HG02870 (cell line): ENCODE measurements around the gene KLHL15.
"Not testable (repeated sequence)": the region's sequence is repeated elsewhere in the genome, so short reads cannot be mapped to it uniquely, and the experiment has no call there.

Source experiments
- ATAC-seq: cut with Tn5 transposase; IDR thresholded peaks from one replicate; pipeline ENCODE4 v1.9.1; 2021; ENCODE audit warnings: mild to moderate bottlenecking, moderate library complexity; ENCODE audit not compliant: unreplicated experiment

The KLHL15 gene, protein sequence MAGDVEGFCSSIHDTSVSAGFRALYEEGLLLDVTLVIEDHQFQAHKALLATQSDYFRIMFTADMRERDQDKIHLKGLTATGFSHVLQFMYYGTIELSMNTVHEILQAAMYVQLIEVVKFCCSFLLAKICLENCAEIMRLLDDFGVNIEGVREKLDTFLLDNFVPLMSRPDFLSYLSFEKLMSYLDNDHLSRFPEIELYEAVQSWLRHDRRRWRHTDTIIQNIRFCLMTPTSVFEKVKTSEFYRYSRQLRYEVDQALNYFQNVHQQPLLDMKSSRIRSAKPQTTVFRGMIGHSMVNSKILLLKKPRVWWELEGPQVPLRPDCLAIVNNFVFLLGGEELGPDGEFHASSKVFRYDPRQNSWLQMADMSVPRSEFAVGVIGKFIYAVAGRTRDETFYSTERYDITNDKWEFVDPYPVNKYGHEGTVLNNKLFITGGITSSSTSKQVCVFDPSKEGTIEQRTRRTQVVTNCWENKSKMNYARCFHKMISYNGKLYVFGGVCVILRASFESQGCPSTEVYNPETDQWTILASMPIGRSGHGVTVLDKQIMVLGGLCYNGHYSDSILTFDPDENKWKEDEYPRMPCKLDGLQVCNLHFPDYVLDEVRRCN

DNA sequence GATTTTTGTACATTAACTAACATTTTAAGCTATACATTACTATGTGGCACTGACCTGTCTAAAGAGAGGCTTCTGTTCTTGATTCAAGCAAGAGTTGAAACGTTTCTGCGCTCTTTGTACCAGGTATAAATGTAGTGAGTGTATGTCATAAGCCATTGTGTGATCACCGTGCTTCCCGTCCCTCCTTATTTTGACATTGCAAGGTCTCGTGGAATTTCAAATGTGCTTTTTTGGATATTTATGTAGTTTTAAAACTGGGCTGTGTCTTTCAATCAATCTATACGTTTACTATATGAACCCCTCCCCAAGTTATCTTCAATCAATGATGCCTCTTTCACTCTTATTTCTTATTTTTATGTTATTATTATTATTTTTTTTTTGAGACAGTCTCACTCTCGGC lies at the start of gene KLHL15:
TSS of gene KLHL15 (minus strand) at position 101 of the 400 bp plus-strand sequence. CDS start 20,493 bp downstream, outside the sequence.
- ATAC-seq: no peak

DNA sequence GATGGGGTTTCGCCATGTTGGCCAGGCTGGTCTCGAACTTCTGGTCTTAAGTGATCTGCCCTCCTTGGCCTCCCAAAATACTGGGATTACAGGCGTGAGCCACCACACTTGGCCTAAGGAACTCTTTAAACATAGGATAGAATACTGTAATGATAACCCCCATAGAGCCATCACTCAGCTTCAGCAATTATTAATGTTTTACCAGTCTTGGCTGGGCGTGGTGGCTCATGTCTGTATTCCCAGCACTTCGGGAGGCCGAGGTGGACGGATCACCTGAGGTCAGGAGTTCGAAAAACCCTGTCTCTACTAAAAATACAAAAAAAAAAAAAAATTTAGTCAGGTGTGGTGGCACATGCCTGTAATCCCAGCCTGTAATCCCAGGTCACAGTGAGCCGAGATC lies 42.9 kb upstream of the KLHL15 start:
- ATAC-seq: no peak

DNA sequence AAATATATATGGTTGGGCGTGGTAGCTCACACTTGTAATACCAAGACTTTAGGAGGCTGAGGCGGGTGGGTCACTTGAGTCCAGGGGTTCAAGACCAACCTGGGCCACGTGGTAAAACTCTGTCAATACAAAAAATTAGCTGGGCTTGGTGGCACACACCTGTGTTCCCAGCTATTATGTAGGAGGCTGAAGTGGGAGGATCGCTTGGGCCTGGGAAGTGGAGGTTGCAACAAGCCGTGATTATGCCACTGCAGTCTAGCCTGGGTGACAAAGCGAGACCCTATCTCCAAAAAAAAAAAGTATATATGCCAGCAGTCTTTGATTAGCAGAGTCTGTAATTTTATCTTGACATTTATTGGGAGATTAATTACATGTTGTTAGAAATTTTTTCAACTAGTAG lies 36.5 kb upstream of the KLHL15 start:
- ATAC-seq: no peak

DNA sequence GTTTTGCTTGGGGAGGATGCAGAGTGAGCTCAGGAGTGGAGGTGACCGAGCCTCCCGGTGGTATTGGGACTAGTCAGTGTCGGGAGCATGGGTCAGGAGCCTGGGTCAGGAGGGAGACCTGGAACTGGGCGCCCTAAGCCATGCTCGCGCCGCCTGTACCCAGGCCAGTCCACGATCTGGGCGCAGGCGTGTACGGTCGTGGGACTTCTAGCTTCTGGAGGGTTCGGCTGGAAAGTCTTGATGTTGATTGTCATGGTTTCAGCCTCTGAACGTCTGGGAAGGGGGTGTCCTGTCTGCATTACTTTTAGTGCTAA lies 28.0 kb upstream of the KLHL15 start:
- peak; percentile 11 for ATAC-seq

DNA sequence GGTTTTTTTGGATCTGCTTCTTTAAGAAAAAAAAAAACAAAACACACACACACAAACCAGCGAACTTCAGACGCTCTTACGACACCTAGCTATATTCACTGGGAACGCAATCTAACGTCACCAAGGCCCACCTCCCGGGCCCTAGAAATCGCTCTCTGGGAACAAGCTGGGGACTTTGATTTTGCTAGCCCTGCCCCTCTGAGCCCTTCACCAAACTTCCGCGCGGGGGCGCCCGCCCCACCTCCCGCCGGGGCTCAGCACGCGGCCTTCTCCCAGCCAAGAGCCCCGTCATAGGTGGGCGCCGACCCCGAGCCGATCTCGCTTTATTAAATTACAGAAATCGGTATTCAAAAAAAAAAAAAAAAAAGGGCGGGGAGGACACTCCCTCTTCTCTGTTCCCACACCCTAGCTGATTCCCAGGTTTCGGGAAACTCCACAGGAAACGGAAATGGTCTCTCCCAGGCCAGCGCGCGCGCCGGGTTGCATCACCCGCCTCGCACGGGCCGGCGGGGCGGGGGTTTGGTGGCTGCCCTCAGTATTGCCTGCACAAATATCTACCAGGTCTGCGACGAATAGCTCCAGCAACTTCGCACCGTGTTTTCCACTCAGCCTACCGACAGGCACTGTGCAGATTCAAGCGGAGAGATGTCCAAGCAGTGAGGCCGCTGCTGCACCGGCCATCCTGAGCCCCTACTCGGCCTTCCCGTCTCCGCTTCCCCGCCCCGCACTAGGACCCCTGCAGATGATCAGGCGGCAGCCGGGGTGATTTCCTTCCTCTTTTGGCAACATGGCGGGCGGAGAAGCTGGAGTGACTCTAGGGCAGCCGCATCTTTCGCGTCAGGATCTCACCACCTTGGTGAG lies 27.4 kb upstream of the KLHL15 start, which contains the start of gene EIF2S3:
TSS of gene EIF2S3 (plus strand) at position 775 of the 861 bp plus-strand sequence. CDS start at position 788, 13 bp downstream.
- peak; percentile 89 for ATAC-seq

DNA sequence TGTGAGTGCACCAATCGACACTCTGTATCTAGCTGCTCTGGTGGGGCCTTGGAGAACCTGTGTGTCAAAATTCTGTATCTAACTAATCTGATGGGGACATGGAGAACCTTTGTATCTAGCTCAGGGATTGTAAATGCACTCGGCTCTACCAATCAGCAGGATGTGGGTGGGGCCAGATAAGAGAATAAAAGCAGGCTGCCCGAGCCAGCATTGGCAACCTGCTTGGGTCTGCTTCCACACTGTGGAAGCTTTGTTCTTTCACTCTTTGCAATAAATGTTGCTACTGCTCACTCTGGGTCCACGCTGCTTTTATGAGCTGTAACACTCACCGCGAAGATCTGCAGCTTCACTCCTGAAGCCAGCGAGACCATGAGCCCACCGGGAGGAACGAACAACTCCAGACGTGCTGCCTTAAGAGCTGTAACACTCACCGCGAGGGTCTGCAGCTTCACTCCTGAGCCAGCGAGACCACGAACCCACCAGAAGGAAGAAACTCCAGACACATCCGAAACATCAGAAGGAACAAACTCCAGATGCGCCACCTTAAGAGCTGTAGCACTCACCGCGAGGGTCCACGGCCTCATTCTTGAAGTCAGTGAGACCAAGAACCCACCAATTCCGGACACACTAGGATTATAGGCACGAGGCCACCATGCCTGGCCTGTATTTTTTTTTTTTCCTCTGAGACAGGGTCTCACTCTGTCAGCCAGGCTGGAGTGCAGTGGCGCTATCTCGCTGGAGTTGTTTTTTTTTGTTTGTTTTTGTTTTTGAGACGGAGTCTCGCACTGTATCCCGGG lies 23.7 kb upstream of the KLHL15 start:
- ATAC-seq: not testable (repeated sequence)

DNA sequence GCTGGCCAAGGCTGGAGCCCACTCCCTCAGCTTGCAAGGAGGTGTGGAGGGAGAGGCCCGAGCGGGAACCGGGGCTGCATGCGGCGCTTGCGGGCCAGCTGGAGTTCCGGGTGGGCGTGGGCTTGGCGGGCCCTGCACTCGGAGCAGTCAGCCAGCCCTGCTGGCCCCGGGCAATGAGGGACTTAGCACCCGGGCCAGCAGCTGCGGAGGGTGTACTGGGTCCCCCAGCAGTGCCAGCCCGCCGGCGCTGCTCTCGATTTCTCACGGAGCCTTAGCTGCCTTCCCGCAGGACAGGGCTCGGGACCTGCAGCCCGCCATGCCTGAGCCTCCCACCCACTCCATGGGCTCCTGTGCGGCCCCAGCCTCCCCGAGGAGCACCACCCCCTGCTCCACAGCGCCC lies 22.7 kb upstream of the KLHL15 start:
- ATAC-seq: not testable (repeated sequence)

DNA sequence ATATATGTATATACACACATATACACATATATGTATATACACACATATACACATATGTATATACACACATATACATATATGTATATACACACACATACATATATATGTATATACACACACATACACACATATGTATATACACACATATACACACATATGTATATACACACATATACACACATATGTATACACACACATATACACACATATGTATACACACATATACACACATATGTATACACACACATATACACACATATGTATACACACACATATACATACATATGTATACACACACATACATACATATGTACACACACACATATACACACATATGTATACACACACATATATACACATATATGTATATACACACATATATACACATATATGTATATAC lies 19.1 kb upstream of the KLHL15 start:
- not testable (repeated sequence) for ATAC-seq

DNA sequence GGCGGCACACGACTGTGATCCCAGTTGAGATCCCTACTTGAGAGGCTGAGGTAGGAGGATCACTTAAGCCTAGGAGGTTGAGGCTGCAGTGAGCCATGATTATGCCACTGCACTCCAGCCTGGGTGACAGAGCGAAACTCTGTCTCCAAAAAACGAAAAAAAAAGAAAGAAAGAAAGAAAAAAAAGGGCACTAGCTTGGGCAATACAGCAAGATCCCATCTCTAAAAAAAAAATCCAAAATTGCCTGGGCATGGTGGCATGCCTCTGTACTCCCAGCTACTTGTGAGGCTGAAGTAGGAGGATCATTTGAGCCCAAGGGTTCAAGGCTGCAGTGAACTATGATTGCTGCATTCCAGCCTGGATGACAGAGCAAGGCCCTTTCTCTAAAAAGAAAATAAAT lies 10.7 kb upstream of the KLHL15 start:
- no peak for ATAC-seq

DNA sequence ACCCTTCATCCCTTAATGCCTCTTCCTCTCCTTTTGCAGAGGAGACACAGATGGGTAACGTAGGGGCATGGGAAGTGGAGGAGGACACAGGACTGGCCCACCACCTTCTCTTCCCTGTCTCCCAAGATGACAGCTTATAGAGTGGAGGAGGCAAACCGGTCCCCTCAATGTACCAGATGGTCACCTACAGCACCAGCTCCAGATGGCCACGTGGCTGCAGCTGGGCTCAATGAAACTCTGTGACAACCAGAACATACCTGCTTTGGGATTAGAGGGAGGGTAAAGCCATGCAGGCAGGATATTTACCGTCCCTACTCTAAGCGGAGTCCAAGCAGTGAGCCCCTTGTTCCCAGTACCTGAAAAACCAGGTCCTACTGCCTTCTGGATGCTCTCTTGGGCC lies 7.5 kb upstream of the KLHL15 start:
- ATAC-seq: no peak

DNA sequence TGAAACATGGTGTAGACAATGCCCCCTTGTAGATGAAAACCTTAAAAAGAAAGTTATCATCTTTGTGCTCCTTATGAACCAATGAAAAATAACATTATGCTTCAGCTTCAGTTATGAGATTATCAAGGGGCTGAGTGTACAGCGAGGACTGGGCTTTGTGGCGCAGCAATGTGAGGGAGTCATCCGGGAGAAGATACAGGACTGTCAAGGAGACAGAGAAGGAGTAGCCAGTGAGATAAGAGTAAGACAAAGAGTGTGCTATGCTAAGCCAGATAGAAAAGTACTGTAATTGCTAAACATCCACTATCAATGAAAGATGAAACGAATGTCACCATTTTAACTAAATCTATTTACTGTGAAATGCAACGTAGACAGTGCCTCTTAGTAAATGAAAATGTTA lies 3.6 kb upstream of the KLHL15 start:
- ATAC-seq: no peak

DNA sequence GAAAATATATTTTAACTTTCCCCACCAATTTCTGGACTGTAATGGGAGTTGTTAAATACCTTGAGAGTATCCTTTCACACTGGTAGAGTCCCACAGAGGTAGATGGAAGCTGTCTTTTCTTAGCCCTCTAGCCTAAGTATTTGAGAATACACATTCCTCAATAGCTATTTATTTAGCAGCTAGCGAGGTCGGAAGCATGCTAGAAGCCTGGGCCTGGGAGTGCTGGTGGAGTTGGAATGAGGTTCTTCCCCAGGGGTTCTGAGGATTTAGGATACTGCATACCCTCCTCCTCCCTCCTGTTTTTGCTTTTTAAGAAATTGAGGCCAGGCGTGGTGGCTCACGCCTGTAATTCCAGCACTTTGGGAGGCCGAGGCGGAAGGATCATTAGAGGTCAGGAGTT lies 999 bp upstream of the KLHL15 start:
- no peak for ATAC-seq

DNA sequence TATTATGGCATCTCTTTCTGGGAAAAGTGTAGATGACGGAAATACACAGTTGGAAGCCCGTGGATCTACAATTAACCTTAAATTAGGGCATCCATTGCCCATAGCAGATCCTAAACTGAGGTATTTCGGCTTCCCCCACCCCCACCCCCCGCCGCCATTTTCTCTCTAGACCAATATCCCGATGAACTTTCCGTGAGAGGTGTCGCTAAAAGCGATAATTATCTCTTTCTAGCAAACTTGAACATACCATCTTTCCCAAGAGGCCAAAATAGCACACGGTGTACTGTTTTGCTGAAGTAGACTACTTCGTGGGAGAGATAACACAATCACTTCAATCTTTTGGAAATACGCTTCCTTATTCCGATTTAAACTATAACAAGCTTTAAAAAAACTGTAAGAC lies 554 bp downstream of the KLHL15 start:
- no peak for ATAC-seq

DNA sequence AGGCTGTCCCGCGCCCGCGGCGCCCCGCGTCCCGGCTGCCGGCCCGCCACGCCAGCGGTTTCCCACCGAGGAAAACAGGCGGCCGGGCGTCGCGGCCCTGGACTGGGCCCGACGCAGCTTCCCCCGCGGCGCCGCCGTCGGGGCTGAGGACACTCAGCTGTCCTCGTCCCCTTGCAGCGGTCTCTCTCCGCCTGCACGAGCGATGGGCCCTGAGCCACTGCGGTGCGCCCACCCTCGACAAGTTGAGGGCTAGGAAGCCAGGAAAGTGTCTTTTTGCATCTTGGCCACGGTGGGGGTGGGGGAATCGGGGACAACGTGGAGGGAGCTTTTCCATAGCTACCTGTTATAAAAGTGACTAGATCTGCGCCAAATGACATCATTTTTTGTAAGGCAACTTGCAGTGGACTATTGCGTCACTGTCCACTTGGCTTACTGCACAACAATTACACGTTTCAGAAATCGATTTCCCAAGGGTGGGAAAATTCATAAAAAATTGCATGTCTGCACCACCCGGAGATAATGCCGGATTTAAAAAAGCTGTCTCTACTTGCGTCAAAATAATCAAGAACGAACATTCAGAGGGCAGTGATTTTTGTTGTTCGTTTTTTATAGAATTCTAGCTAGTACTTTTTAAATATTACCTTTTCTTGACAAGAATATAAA lies 1.1 kb downstream of the KLHL15 start:
- peak; percentile 17 for ATAC-seq

DNA sequence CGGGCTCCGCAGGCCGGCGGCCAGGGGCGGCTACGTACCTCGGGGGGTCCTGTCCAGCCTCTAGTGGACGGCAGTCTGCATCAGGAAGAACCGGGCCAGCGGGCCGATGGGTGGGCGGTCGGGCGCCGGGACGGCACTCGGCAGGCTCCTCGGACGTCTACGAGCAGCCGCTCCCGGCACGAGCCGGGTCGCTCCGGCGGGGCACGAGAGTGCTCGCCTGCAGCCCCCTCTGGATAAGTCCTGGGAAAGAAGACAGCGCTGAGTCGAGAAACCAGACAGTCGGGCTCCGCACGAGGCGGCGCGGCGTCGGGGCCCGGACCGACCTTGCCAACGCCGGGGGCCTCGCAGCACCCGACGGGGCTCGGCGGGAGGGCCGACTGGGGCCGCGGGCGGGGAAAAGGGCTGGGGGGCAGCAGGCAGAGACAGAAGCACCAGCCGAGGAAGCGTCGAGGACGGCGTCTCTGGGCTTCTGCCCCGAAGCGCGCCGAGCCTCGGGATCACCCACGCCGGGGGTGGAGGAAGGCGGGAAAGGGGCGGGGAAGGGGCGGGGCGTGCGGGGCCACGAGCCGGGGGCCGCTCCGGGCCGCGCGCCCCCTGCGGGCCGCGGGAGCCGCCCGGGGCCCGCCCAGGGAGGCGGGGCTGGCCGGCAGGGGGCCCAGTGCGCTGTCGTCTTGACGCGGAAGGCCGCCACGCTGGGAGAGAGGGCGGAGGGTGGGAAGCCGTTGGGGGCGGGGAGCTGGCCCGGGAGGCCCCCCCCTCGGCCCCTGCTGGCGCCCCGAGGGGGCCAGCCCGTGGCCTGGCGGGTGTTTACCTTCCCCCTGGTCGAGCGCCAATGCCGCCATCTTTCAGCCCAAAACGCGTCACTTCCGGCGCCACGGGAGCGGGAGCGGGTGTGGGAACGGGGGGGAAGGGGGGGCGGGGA lies 1.9 kb downstream of the KLHL15 start:
- ATAC-seq: peak; percentile 78

DNA sequence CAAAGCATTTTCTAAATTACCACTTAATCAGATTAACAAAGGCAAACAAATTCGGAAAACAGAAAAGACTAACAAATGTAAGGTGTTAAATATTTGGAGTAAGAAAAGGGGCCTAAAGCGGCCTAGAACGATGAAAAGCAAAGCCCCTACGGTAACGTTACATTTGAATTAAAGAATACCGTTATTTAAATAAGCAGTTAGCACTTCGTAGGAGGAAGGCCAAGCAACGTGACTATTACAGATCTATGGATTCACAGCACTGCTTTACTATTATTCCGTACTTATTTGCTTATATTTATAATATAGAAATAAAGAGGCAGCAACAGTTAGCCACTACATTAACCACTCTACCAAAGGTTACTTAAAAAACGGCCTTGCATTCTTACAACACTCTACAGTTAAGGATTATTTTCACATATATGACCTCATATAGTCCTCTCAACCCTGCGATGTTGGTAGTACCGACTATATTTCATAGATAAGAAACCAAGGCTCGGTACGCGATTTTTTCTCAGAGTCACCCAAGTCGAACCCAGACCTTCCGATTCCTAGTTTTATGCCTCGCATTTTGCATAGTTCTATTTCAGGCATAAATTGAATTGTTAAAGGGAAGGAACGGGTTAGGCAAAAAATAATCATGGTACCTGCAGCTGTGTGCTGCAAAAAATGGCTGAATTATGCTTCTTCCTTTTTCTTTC lies 2.9 kb downstream of the KLHL15 start:
- no peak for ATAC-seq

DNA sequence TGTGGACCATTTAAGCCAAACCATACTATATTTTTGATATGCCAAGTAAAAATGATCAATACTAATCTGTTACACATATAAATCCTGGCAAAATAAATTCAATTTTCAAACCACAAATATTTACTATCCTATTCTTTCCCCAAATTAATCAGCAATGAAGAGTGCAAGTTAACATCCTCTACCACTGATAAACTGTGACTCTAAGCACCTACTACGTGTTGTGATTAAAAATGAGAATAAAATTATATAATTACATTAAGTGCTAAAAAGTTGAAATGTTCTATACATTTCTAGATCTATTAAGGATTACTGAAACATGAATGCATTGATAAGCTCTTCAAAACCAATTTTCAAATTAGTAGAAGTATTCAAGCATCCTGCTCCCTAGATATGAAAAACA lies 3.4 kb downstream of the KLHL15 start:
- no peak for ATAC-seq

DNA sequence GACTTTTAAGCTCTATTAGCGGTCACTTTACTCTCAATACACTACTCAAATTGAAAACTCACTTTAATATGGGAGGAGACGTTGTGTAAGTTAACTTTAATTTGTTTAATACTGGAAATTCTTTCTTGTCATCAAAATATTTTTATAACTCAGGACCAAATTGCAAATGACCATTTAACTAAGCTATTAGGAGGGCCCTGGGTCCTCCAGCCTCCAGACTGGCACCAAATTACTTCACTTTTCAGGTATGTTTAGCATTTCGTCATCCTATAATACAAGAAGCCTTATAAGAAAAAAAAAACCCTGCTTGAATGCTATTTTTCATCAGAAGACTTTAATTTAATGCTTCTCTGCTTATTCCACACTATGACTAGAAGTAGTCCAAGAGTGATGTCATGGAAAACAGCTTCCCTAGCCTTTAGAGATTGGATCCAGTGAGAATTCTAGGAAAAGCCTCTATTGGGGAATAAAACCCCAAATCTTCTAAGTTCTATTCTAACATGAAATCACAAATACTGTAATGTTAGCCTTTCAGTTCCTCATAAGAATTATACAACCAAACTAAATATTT lies 6.6 kb downstream of the KLHL15 start:
- no peak for ATAC-seq
